Measurements from ENCODE around the gene RNF213.
A peak's percentile ranks its signal among the peaks of the same experiment; 100 is the strongest.

Gene RNF213

DNA sequence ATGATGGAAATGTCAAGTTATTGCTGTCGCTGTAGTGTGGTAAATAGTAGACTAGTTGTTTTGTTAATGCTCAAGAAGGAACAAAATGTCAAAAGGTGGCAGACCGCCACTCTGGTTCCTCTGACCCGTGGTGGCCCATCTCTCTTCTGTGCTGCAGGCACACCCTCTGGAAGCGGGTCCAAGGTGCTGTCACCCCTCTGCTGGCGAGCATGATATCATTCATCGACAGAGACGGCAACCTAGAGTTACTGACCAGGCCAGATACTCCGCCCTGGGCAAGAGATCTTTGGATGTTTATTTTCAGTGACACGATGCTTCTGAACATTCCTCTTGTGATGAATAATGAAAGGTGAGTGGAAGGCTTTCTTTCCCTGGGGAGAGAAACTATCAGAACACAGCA lies 97.5 kb downstream of the RNF213 start:
- H3K4me3 ChIP-seq (ENCODE audit: low read length): no peak overlapping the region
- TF ChIP-seq, protein P1, sequence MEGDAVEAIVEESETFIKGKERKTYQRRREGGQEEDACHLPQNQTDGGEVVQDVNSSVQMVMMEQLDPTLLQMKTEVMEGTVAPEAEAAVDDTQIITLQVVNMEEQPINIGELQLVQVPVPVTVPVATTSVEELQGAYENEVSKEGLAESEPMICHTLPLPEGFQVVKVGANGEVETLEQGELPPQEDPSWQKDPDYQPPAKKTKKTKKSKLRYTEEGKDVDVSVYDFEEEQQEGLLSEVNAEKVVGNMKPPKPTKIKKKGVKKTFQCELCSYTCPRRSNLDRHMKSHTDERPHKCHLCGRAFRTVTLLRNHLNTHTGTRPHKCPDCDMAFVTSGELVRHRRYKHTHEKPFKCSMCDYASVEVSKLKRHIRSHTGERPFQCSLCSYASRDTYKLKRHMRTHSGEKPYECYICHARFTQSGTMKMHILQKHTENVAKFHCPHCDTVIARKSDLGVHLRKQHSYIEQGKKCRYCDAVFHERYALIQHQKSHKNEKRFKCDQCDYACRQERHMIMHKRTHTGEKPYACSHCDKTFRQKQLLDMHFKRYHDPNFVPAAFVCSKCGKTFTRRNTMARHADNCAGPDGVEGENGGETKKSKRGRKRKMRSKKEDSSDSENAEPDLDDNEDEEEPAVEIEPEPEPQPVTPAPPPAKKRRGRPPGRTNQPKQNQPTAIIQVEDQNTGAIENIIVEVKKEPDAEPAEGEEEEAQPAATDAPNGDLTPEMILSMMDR (conservative IDR thresholded peaks at IDR 0.05; ENCODE audit: low read depth, low read length): no peak
- DNase-seq (ENCODE audit: low read depth): no peak

DNA sequence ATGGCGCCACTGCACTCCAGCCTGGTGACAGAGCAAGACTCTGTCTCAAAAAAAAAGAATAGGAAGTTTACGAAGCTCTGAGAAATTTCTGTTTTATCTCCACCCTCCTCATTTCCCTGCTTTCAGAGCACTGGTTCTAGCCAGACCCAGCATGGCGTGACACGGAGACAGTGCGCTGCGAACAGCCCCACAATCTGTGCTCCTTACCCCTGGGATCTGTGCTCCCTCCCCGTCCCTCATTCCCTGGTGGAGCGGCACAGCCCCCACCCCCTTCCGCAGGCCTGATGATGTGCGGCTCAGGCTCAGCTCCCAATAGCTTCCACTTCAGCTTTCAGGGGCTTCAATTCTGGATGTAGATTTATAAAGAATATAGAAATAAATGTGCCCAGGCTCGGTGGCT lies 98.2 kb downstream of the RNF213 start:
- no peak for DNase-seq (ENCODE audit: low read depth)
- H3K4me3 ChIP-seq (ENCODE audit: low read length): no peak overlapping the region
- TF ChIP-seq, protein P1 (conservative IDR thresholded peaks at IDR 0.05; ENCODE audit: low read depth, low read length): no peak

DNA sequence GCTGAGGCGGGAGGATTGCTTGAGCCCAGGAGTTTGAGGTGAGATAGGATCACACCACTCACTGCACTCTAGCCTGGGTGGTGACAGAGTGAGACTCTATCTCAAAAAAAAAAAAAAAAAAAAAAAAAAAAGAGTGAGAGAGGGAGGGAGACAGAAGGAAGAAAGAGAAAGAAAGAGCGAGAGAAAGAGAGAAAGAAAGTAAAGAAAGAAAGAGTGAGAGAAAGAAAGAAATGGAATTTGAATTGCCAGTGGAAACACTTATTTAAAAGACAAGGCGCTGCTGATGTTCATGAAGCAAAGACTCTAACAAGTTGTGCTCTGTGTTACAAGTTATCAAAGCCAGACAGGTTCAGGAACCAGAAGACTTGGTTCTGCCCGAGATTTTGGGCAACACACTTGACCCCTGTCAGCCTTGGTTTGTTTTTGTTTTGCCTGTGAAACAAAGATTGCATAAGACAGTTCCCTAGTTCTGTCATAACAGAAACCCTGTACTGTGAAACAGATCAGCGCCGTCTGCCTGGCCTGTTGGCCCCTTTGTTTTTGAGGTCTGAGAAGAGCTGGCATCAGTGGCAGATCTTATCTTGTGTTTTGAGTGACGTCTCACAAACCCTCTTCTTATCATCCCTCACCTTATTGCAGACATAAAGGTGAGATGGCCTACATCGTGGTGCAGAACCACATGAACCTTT lies 98.9 kb downstream of the RNF213 start:
- DNase-seq (ENCODE audit: low read depth): no peak
- TF ChIP-seq, protein P1 (conservative IDR thresholded peaks at IDR 0.05; ENCODE audit: low read depth, low read length): no peak
- no peak overlapping the region for H3K4me3 ChIP-seq (ENCODE audit: low read length)

DNA sequence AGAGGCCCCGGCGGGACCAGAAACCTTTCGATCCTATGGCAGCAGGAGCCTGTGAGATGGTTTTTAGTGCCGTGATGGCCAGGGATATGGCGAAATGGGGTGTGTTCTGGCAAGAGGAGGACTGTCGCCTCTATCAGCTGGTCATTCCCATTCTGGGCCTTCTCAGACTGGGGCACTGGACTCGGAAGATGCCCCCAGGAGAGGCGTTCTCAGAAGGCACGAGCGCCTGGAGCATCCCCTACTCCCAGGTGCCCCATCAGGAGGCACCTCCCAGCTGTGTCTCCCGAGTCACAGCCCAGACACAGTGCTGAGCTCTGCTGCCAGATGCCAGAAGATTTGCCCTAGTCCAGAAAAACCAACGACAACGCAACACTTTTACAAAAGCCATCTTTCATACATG lies 99.7 kb downstream of the RNF213 start:
- TF ChIP-seq, protein P1 (conservative IDR thresholded peaks at IDR 0.05; ENCODE audit: low read depth, low read length): no peak
- H3K4me3 ChIP-seq (ENCODE audit: low read length): no peak overlapping the region
- no peak for DNase-seq (ENCODE audit: low read depth)

DNA sequence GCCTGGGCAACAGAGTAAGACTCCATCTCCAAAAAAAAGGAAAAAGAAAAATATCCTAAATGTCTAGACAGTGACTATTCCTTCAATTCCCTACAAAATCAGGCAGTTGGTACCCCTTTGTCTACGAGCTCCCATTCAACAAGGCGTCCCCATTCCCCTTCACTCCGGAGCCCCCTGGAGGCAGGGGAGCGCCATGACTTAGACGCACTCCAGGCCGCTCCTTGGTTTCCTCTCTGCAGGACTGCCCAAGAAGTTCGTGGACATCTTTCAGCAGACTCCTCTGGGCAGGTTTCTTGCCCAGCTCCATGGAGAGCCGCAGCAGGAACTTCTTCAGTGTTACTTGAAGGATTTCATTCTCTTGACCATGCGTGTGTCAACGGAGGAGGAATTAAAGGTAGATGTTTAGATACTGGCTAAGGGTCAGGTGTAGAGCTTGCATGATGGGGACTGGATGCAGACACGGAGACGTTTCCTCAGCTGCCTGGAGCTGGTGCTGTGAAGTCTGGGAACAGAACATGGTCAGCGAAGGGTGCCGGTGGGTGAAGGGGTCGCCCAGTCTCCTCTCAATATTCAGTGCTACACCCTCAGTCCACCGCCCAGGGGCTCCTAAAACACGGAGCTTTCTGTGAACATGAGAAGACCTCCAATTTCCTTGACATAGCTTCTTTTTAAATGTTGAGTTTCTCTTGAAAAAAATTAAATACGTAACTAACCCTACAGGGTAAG lies 101.0 kb downstream of the RNF213 start:
- TF ChIP-seq, protein P1 (conservative IDR thresholded peaks at IDR 0.05; ENCODE audit: low read depth, low read length): peak; percentile 44
- no peak for DNase-seq (ENCODE audit: low read depth)
- no peak overlapping the region for H3K4me3 ChIP-seq (ENCODE audit: low read length)

DNA sequence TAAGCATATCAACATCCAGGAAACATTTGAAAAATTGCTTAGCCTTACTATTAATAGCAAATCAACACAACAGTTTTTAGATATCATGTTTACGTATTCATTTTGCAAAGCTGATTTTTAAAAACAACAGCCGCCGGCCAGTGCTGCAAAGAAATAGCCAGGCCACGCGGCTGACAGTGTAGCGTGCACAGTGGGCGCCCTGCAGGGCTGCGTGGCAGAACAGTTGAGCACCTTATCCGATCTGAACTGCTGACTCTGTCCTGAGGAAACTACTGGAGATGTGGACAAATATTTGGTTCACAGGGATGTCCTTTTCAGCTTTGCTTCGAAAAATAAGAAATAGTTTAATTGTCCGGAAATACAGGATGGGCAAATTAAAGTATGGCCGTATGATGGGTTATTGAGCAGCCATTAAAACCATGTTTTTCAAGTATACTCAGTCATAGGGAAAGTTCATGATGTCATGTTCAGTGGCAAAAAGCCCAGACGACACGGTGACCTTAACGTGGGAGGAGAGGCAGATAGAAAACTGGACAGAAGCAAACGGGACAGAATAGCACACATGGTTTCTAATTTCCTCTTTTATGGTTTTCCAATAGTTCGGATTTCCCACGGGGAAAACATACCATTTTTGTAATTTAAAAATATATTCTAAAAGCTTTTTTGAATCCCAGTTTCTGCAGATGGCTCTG lies 101.9 kb downstream of the RNF213 start:
- H3K4me3 ChIP-seq (ENCODE audit: low read length): no peak overlapping the region
- TF ChIP-seq, protein P1 (conservative IDR thresholded peaks at IDR 0.05; ENCODE audit: low read depth, low read length): no peak
- DNase-seq (ENCODE audit: low read depth): no peak
